Measurements from ENCODE around the gene INAFM1.

DNA sequence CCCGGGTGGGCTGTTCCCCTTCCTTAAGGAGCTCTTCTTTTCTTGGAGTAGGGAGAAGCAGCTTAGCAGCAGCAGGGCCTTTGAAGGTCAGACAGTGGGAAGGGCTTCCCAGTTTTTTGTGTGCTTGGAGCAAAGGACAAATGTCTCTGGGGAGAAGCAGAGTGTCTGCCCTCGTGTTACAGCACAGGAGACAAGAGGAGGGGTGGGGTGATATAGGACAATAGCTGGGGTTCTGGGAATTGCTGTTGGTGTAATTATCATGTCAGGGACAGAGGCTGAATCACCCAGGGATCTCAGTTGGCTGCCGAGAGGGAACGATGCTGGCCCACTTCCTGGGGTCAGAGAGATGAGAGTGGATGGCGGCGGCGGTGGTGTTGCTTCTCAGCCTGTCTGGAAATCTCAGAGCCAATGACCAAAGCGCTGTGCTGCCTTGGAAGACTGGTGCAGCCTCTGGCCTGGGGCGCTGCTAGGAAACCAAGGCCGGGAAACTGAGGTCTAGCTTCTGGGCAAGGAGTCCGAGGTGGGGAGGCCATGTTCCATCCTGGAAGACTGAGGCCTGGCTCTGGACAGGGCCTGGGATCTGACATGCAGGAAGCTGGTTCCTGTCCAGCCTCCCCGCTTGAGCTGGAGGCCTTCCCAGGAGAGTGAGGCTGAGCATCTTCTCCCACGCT is 1.2 kb downstream of the INAFM1 start:
- TF ChIP-seq CTCF (IDR thresholded peaks at IDR 0.05; ENCODE audit: extremely low read depth in 1 of 2, insufficient read depth in 1 of 2, low read depth in 1 of 2, low read length in 2 of 2) (no peak), EZH2 (IDR thresholded peaks at IDR 0.05; ENCODE audit: borderline replicate concordance, low read depth, low read length, severe bottlenecking) (no peak), POLR2AphosphoS5 (IDR thresholded peaks at IDR 0.05; ENCODE audit: insufficient read depth, low read depth, low read length) (no peak)

Measured in endothelial cell of umbilical vein (primary cell).